ENCODE data around the gene SYT17.

The SYT17 gene

GRCh38 chr16:19139436-19140091 lies 28.5 kb upstream of the SYT17 start:
- DNase-seq (ENCODE audit: low read depth), result no peak

- no peak for DNase-seq (ENCODE audit: low read depth)
Measured at GRCh38 chr16:19140396-19140795, 27.6 kb upstream of the SYT17 start.

- no peak for DNase-seq (ENCODE audit: low read depth)
Measured at GRCh38 chr16:19142939-19143598, 25.0 kb upstream of the SYT17 start.

- no peak for DNase-seq (ENCODE audit: low read depth)
Measured at GRCh38 chr16:19143599-19143956, 24.5 kb upstream of the SYT17 start.

- no peak for DNase-seq (ENCODE audit: low read depth)
Measured at GRCh38 chr16:19145010-19145409, 23.0 kb upstream of the SYT17 start.

- no peak for DNase-seq (ENCODE audit: low read depth)
Measured at GRCh38 chr16:19147126-19147525, 20.9 kb upstream of the SYT17 start.

- DNase-seq (ENCODE audit: low read depth), result no peak
Measured at GRCh38 chr16:19147627-19148026, 20.4 kb upstream of the SYT17 start.

- no peak for DNase-seq (ENCODE audit: low read depth)
Measured at GRCh38 chr16:19148189-19148588, 19.9 kb upstream of the SYT17 start.

GRCh38 chr16:19151310-19151709 lies 16.7 kb upstream of the SYT17 start:
- no peak for DNase-seq (ENCODE audit: low read depth)

GRCh38 chr16:19152042-19152441 lies 16.0 kb upstream of the SYT17 start:
- DNase-seq (ENCODE audit: low read depth), result no peak

GRCh38 chr16:19153876-19154275 lies 14.2 kb upstream of the SYT17 start:
- no peak for DNase-seq (ENCODE audit: low read depth)

GRCh38 chr16:19162085-19162484 lies 6.0 kb upstream of the SYT17 start:
- no peak for DNase-seq (ENCODE audit: low read depth)

GRCh38 chr16:19163215-19163614 lies 4.8 kb upstream of the SYT17 start:
- no peak for DNase-seq (ENCODE audit: low read depth)

GRCh38 chr16:19164285-19164684 lies 3.8 kb upstream of the SYT17 start:
- no peak for DNase-seq (ENCODE audit: low read depth)

- no peak for DNase-seq (ENCODE audit: low read depth)
Measured at GRCh38 chr16:19165101-19165500, 2.9 kb upstream of the SYT17 start.

GRCh38 chr16:19166500-19166899 lies 1.5 kb upstream of the SYT17 start:
- DNase-seq (ENCODE audit: low read depth), result no peak

GRCh38 chr16:19168371-19169081 lies 486 bp downstream of the SYT17 start:
- no peak for DNase-seq (ENCODE audit: low read depth)

GRCh38 chr16:19169082-19169639 lies 1.1 kb downstream of the SYT17 start:
- no peak for DNase-seq (ENCODE audit: low read depth)

GRCh38 chr16:19170043-19170655 lies 2.1 kb downstream of the SYT17 start:
- no peak for DNase-seq (ENCODE audit: low read depth)

GRCh38 chr16:19172098-19172780 lies 4.2 kb downstream of the SYT17 start:
- DNase-seq (ENCODE audit: low read depth), result no peak

GRCh38 chr16:19173059-19173458 lies 5.0 kb downstream of the SYT17 start:
- no peak for DNase-seq (ENCODE audit: low read depth)

All from stimulated activated CD8-positive, alpha-beta memory T cell treated with anti-CD3 and anti-CD28 coated beads, Interleukin-12 subunit alpha, Interleukin-12 subunit beta, amount 100 ng/mL, for 4 hours (primary cell).